Measurements from ENCODE around the gene GP1BB. TPM values are rescaled to one million over a fixed set of nuclear protein-coding genes. Genes with fewer than 3 reads are reported as not detected.

GP1BB gene
- polyA plus RNA-seq, 1 of the 3 experiments (the other 2 are of a cell fraction): 1.5 TPM

DNA sequence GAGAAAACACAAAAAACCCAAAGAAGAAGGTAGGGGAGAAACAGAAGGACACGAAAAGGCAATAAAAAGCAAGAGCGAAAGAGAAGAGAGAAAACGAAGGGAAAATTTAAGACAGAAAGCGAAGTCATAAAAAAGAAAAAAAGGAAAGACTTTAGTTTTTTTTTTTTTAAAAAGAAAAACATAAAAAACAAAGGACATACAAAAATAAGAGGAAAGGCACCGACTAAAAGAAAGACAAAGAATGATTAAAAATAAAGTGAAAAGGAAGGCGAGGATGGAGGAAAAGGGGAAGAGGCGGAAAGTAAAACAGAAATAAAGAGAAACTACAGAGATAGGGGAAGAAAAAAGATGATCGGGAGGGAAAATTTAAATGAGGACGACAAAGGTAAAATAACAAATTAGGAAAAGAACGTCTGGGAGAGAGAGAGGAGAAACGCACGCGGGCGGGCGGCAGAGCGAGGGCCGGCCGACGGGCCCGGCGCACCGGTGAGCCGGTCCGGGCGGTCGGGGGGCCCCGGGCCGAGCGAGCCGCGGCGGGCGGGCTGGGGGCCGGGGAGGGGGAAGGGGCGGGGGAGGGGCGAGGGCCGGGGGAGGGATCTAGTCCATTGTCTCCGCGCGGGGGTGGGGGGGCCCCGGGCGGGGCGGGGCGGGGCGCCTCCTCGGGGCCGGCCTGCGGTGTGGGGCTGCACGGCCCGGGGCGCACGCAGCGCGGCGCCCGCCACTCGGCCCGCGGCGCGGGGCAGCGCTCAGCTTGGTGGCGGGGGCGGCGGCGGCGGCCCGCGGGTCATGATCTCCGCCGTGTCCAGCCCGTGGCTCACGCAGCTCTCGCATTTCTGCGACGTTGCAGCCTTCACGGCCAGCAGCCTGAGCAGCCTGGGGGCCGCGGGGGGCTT lies 37.0 kb downstream of the GP1BB start, which contains the start of gene TBX1:
Gene TBX1 (plus strand): TSS at position 721 of the 893 bp plus-strand sequence. CDS start 66 bp downstream, at position 787.
- ChIA-PET CTCF (interaction anchor here (0.7 to 1.5 kb wide), 4 partner anchors 12 to 150 kb away, joined by 3 to 6 read pairs (median 4); no protein-coding TSS in a partner anchor), POLR2A (no interaction called here)
- peak; percentile 74 for DNase-seq
- Histone ChIP-seq H3F3A (replicated peaks; ENCODE audit: insufficient read depth) (no peaks in the 10 kb centered on the region), H3K27ac (ENCODE audit: low read depth in 2 of 2, low read length in 1 of 2) (no peak within 1 kb of the TSS), H3K79me2 (ENCODE audit: insufficient read depth) (no peaks in the 10 kb centered on the region), H3K4me2 (peak within 1 kb of the TSS; percentile 19; the same call in 1 of the 2 replicates), H3K36me3 (replicated peaks in 1 of 2; ENCODE audit: control insufficient read depth in 1 of 2, insufficient read depth in 2 of 2, low read length in 1 of 2) (no peaks in the 10 kb centered on the region), H2AFZ (ENCODE audit: low read depth) (no peak within 1 kb of the TSS; the same call in 1 of the 2 replicates), H3K27me3 (ENCODE audit: insufficient read depth) (peaks cover 38% of the 10 kb centered on the region), H4K20me1 (ENCODE audit: insufficient read depth) (no peaks in the 10 kb centered on the region), H3K4me3 (ENCODE audit: low read depth in 2 of 2, low read length in 1 of 2) (peak within 1 kb of the TSS in 1 of 2 experiments; percentile 25; a peak in 1 of 4 replicates), H3K9ac (no peak within 1 kb of the TSS), H3K9me3 (no peaks in the 10 kb centered on the region), H3K4me1 (ENCODE audit: control insufficient read depth in 1 of 2, insufficient read depth in 2 of 2, low read depth in 1 of 2, low read length in 1 of 2) (peaks cover 0 to 6% of the 10 kb centered on the region in 2 experiments; a peak in 2 of 4 replicates), H3K9me2 (no peaks in the 10 kb centered on the region)
- 23% methylated on average over 25 of the region's 79 CpGs for WGBS (ENCODE audit: low lambda C conversion rate)
- TF ChIP-seq MXI1 (IDR thresholded peaks at IDR 0.05; ENCODE audit: low read depth, low read length) (no peak), POLR2AphosphoS5 (IDR thresholded peaks at IDR 0.05; ENCODE audit: low read depth, low read length) (no peak)

DNA sequence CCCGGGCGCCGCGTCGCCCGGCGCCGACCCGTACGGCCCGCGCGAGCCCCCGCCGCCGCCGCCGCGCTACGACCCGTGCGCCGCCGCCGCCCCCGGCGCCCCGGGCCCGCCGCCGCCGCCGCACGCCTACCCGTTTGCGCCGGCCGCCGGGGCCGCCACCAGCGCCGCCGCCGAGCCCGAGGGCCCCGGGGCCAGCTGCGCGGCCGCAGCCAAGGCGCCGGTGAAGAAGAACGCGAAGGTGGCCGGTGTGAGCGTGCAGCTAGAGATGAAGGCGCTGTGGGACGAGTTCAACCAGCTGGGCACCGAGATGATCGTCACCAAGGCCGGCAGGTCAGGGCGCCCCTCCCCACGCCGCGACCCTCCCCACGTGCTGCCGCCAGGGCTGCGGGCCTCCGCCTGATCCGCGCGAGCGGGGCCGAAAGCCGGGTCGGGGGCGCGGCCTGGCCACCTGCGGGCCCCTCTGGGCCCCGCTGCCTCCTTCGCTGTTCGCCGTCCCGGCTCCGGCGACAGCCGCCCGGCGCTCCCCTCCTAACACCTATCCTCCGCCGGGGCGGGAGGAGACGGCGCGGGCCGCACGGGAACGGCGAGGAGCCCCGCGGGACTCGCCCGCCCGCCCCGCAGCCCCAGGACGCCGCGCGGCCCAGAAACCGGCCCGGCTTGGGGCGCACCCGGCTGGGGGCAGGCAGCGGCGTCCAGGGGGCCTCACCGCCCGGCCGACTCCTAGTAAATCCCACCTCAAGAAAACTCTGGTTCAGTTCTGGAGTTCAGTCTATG lies 37.8 kb downstream of the GP1BB start:
- Histone ChIP-seq H3K27me3 (ENCODE audit: insufficient read depth) (peaks cover 34% of the 10 kb centered on the region), H3K79me2 (ENCODE audit: insufficient read depth) (no peaks in the 10 kb centered on the region), H3K9me2 (no peaks in the 10 kb centered on the region), H3K27ac (ENCODE audit: low read depth in 2 of 2, low read length in 1 of 2) (no peak overlapping the region), H4K20me1 (ENCODE audit: insufficient read depth) (no peaks in the 10 kb centered on the region), H3K9ac (no peak overlapping the region), H3K4me2 (no peak overlapping the region), H2AFZ (ENCODE audit: low read depth) (no peak overlapping the region), H3K36me3 (replicated peaks in 1 of 2; ENCODE audit: control insufficient read depth in 1 of 2, insufficient read depth in 2 of 2, low read length in 1 of 2) (no peaks in the 10 kb centered on the region), H3K9me3 (no peaks in the 10 kb centered on the region), H3K4me3 (ENCODE audit: low read depth in 2 of 2, low read length in 1 of 2) (peak overlapping the region in 1 of 2 experiments; percentile 25; a peak in 1 of 4 replicates), H3F3A (replicated peaks; ENCODE audit: insufficient read depth) (no peaks in the 10 kb centered on the region), H3K4me1 (ENCODE audit: control insufficient read depth in 1 of 2, insufficient read depth in 2 of 2, low read depth in 1 of 2, low read length in 1 of 2) (peaks cover 0 to 4% of the 10 kb centered on the region in 2 experiments; a peak in 2 of 4 replicates)
- CTCF ChIA-PET: interaction anchor here (0.7 to 3.7 kb wide), 4 partner anchors 30 to 149 kb away, joined by 3 to 15 read pairs (median 4); no protein-coding TSS in a partner anchor
- WGBS (ENCODE audit: low lambda C conversion rate): 100% methylated on average over 5 of the region's 117 CpGs
- DNase-seq: peak; percentile 71
- no peak for TF ChIP-seq EZH2phosphoT487 (IDR thresholded peaks at IDR 0.05; ENCODE audit: borderline replicate concordance, low read depth)
- no peak for TF ChIP-seq POLR2AphosphoS5 (IDR thresholded peaks at IDR 0.05; ENCODE audit: low read depth, low read length)
- TF ChIP-seq YY1 (IDR thresholded peaks at IDR 0.05; ENCODE audit: low read depth): no peak
- no peak for TF ChIP-seq SIN3A (IDR thresholded peaks at IDR 0.05; ENCODE audit: borderline replicate concordance, low read depth, low read length)
- TF ChIP-seq, protein P1, sequence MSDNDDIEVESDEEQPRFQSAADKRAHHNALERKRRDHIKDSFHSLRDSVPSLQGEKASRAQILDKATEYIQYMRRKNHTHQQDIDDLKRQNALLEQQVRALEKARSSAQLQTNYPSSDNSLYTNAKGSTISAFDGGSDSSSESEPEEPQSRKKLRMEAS (IDR thresholded peaks at IDR 0.05; ENCODE audit: low read depth): no peak
- TF ChIP-seq, protein P2, sequence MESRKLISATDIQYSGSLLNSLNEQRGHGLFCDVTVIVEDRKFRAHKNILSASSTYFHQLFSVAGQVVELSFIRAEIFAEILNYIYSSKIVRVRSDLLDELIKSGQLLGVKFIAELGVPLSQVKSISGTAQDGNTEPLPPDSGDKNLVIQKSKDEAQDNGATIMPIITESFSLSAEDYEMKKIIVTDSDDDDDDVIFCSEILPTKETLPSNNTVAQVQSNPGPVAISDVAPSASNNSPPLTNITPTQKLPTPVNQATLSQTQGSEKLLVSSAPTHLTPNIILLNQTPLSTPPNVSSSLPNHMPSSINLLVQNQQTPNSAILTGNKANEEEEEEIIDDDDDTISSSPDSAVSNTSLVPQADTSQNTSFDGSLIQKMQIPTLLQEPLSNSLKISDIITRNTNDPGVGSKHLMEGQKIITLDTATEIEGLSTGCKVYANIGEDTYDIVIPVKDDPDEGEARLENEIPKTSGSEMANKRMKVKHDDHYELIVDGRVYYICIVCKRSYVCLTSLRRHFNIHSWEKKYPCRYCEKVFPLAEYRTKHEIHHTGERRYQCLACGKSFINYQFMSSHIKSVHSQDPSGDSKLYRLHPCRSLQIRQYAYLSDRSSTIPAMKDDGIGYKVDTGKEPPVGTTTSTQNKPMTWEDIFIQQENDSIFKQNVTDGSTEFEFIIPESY (IDR thresholded peaks at IDR 0.05; ENCODE audit: borderline replicate concordance, low read depth): no peak
- no peak for TF ChIP-seq FOXJ3 (CRISPR knock-in tag; IDR thresholded peaks at IDR 0.05)
- TF ChIP-seq RXRA (IDR thresholded peaks at IDR 0.05; ENCODE audit: borderline replicate concordance, low read depth): no peak
- TF ChIP-seq, protein P3, sequence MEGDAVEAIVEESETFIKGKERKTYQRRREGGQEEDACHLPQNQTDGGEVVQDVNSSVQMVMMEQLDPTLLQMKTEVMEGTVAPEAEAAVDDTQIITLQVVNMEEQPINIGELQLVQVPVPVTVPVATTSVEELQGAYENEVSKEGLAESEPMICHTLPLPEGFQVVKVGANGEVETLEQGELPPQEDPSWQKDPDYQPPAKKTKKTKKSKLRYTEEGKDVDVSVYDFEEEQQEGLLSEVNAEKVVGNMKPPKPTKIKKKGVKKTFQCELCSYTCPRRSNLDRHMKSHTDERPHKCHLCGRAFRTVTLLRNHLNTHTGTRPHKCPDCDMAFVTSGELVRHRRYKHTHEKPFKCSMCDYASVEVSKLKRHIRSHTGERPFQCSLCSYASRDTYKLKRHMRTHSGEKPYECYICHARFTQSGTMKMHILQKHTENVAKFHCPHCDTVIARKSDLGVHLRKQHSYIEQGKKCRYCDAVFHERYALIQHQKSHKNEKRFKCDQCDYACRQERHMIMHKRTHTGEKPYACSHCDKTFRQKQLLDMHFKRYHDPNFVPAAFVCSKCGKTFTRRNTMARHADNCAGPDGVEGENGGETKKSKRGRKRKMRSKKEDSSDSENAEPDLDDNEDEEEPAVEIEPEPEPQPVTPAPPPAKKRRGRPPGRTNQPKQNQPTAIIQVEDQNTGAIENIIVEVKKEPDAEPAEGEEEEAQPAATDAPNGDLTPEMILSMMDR (IDR thresholded peaks at IDR 0.05): no peak
- POLR2A ChIA-PET: no interaction called here

Data from SK-N-SH (cell line).